ENCODE results near the gene ZFC3H1.

- TF ChIP-seq GATA3 (IDR thresholded peaks at IDR 0.05; ENCODE audit: low read depth, low read length): no peak
- TF ChIP-seq GATA2 (IDR thresholded peaks at IDR 0.05; ENCODE audit: low read depth, low read length): no peak
Measured at GRCh38 chr12:71581206-71581605, 82.4 kb downstream of the ZFC3H1 start.
